ENCODE measurements around the gene CCDC34.

The CCDC34 gene

GRCh38 chr11:27315836-27316235, 47.2 kb downstream of the CCDC34 start:
- no peak for DNase-seq

DNA sequence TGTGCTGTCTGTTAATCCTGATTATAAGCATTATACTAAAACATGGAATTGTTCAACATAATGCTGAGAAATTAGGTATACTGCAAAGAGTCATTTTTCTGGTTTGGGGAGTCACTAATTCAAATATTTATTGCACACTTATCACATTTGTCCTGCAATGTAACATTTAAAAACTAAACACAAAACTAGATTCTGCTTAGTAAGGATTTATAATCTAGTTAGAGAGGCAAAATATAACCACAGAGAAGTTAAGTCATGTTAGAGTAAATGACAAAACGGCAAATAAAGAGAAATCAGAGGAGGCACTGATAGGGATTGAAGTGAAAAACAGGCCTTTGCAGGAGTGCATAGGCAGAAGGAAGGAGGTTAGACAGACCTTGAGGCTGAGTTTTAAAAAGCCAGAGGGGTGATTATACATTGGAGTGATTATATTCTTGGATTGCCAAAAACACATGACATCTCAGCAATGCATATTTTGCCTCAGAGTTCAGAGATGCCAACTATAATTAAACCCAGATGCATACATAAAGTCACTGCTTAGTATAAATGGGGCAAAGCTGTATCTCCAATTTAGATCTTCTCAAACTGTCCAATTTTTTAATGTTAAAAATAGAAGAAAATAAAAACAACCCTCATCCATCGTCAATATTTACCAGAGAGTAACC, 49.7 kb downstream of the CCDC34 start:
- no peak for DNase-seq

DNA sequence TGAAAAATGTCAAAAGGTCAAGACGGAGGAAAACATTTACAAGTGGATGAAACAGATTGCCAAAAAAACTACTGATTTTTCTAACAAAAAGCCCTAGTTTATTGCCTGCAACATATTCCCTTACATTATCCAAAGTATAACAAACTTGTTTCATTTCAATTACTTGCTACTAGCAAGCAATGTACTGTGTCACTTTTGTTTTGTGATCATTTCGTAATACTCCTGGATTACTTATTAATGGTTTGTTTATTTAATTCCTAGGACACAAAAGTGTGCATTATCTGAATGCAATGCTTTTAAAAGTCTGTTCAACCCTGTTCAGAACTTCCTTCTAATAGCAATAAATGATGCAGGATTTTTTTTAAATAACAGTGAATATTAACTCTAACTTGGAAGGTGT, 50.9 kb downstream of the CCDC34 start:
- DNase-seq, result no peak

DNA sequence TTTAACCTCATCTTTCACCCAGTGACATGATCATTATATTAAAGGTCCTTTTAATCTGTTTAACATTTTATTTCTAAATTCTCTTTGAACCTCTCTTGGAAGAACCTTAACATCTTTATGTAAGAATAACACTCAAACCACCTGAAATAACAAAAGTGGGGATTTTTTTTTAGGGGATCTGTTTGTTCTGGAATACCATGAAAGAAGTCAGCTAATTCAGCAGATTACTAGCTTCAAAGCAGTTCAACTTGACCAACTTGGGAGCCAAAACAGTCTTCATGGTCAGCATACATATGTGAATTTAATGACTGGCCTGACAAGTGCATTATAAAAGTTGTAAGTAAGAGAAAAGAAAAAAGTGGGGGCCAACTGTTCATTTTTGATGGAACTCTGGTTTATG, 52.3 kb downstream of the CCDC34 start:
- DNase-seq, result no peak

- no peak for DNase-seq
Measured at GRCh38 chr11:27310182-27310581, 52.8 kb downstream of the CCDC34 start.

GRCh38 chr11:27309046-27309445, 54.0 kb downstream of the CCDC34 start:
- no peak for DNase-seq

- DNase-seq, result no peak
Measured at GRCh38 chr11:27307232-27307631, 55.8 kb downstream of the CCDC34 start.

DNA sequence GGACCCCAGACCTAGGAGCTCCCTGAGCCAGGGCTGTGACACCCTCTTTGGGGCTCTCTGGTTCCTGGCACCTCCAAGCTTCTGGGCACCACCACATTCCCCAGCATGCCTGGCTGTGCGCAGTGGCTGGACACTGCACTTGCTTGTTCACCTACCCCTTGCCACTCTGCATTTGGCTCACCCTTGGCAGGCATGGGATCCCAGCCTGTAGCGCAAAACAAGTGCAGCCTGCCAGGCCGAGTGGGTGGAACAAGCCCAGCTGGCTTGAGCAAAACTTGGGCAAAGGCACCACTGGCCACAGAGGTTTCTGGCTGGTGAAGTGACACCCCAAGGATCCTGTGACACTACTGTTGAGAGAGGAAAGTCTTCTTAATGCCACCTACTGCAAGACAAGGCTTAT, 57.3 kb downstream of the CCDC34 start:
- no peak for DNase-seq

- DNase-seq, result no peak
Measured at GRCh38 chr11:27304514-27304913, 58.5 kb downstream of the CCDC34 start.

DNA sequence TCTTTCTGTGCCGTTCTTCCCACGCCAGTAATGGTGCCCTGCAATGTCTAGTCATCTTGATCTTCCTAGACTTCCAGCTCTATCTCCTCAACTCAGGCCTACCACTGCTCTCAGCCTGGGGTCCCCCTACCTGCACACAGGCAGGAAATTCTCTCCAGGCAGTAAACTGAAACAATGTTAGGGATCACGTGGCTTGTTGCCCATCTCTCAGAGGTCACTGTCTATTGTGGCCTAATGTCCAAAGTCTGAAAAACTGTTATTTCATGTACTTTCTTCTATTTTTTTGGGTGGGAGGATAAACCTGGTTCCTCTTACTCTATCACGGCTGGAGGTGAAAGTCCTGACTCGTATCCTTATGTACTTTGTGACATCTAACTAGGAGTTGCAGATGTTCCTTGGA, 59.1 kb downstream of the CCDC34 start:
- no peak for DNase-seq

DNA sequence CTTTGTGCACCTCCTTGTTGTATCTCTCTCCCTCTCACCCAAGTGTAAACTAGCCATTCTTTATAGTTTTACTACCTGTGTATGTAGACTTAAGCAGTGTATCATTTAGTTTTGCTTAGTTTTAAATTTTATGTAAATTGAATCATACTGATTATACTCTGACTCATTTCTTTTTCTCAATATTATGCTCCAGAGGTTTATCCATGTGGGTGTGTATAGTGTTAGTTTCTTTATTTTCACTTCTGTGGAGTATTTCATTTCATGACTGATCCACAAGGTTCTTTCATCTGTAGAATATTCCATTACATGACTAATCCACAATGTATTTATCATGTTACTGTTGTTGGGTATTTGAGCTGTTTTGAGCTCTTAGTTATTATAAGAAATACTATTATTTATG, 62.0 kb downstream of the CCDC34 start:
- DNase-seq, result no peak

- no peak for DNase-seq
Measured at GRCh38 chr11:27297616-27298015, 65.4 kb downstream of the CCDC34 start.

GRCh38 chr11:27296497-27296896, 66.5 kb downstream of the CCDC34 start:
- DNase-seq, result peak; percentile 5

GRCh38 chr11:27295928-27296327, 67.1 kb downstream of the CCDC34 start:
- no peak for DNase-seq

- no peak for DNase-seq
Measured at GRCh38 chr11:27294654-27295053, 68.4 kb downstream of the CCDC34 start.

GRCh38 chr11:27293515-27294417, 69.2 kb downstream of the CCDC34 start:
- no peak for DNase-seq

GRCh38 chr11:27292637-27293010, 70.4 kb downstream of the CCDC34 start:
- no peak for DNase-seq

DNA sequence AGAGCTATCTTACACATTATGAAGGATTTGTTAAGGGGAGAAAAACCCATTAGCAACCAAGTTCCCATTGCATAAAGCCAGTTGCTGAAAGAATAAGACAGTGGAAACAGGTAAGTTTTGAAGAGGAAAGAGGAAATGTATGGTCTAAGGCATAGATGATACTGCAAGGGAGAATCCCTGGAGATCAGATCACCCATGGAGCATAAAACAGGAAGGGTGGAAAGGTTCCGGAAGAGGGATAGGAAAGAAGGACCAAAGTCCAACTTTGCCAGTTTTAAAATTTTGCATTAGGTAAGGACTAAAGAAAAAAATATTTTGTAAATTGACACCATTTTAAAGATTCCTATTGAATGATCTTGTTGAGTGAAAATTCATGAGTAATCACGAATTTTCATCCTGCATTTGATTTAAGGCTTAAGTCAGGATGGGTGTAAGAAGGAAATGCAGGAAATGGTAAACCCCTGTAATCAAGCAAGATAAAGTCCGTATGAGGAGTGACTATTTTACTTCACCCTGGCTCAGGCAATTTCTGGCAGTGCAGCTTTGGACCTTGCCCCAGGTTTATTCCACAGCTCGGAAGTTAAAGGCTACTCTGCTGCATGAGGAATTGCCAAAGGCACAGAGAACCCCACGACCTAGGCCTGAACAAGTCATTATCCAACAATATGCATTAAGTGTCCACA, 70.9 kb downstream of the CCDC34 start:
- no peak for DNase-seq

GRCh38 chr11:27291302-27291889, 71.6 kb downstream of the CCDC34 start:
- DNase-seq, result no peak

DNA sequence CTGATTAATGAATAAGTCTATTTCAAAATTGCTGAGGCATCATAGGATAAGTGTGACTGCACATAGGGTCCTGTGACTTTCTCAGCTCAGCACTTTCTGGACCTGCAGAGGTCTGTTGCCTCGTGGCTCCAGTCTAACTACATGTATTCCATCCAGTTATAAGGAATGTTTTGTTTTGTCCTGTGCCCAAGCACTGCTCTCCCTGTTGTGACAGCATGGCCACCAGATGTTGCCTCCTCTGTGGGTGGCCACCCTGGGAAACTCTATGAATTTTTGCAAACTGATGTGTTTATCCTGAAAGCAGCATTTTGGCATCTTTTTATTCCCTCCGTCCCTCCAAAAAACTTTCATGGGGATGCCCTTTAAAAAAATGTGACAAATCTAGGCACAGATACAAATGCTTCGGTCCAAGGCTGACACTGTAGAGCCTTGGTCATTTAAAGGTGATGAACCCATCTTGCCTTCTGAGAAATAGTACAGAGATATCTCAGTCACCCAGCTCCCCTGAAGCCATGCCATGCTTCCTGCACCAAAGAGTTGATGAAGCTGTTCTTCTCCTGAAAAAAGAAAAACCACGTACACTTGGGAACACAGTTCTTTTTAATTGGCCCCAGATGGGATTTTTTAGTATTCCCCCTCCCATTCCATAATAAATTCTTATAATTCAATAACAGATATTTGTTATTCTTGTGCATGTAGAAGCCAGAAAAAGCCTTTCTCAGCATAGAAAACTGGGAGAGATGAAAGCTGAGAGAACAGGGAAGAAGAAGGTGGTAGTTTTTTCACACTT, 72.6 kb downstream of the CCDC34 start:
- DNase-seq, result no peak
